Stomach smooth muscle (tissue), 2 donors: ENCODE data around the gene HMG20B.
A peak's percentile ranks its signal among the peaks of the same experiment; 100 is the strongest.

Source experiments
- H3K27ac ChIP-seq: one replicate; pipeline ENCODE4 v1.7.0; 2013; ENCODE audit warnings: mild to moderate bottlenecking, low read length, inconsistent platforms
- H3K27me3 ChIP-seq, 2 donors: one replicate each; pipeline ENCODE4 v1.7.0; 2013; ENCODE audit warnings: low read length in 2 of 2; ENCODE audit not compliant: insufficient read depth in 2 of 2, control insufficient read depth in 1 of 2
- H3K36me3 ChIP-seq, 2 donors: one replicate each; pipeline ENCODE4 v1.7.0; 2013; ENCODE audit warnings: low read length in 2 of 2; ENCODE audit not compliant: control insufficient read depth in 2 of 2, insufficient read depth in 2 of 2
- H3K4me1 ChIP-seq: one replicate; pipeline ENCODE4 v1.7.0; 2013; ENCODE audit warnings: low read length; ENCODE audit not compliant: control insufficient read depth, insufficient read depth
- H3K4me3 ChIP-seq, 2 donors: one replicate each; pipeline ENCODE4 v1.7.0; 2013; ENCODE audit warnings: low read length in 2 of 2
- H3K9ac ChIP-seq, 2 donors: one replicate each; pipeline ENCODE4 v1.7.0; 2013; ENCODE audit warnings: low read length in 2 of 2, mild to moderate bottlenecking in 1 of 2
- H3K9me3 ChIP-seq, 2 donors: one replicate each; pipeline ENCODE4 v1.7.0; 2013; ENCODE audit warnings: low read length in 2 of 2; ENCODE audit not compliant: control insufficient read depth in 2 of 2
- donor health status: healthy.
- donor health status: Pancreatic carcinoma.

Gene HMG20B

GRCh38 chr19:3626473-3627350 is 54.0 kb downstream of the HMG20B start, which contains the start of gene CACTIN:
CACTIN (minus strand) TSS chr19:3626790; CDS start chr19:3626762, 28 bp downstream.
- Histone ChIP-seq H3K27me3 (no peaks in the 10 kb centered on the region), H3K9ac (peak within 1 kb of the TSS; percentile 87 to 94), H3K36me3 (peaks cover 6 to 18% of the 10 kb centered on the region in 2 donors), H3K27ac (peak within 1 kb of the TSS; percentile 89), H3K9me3 (no peaks in the 10 kb centered on the region), H3K4me3 (peak within 1 kb of the TSS; percentile 90 to 98), H3K4me1 (peaks cover 30% of the 10 kb centered on the region)

GRCh38 chr19:3627351-3627723 is 54.6 kb downstream of the HMG20B start:
- Histone ChIP-seq H3K27ac (peak overlapping the region; percentile 89), H3K27me3 (no peaks in the 10 kb centered on the region), H3K9ac (no peak overlapping the region), H3K4me3 (peak overlapping the region; percentile 49 to 54), H3K36me3 (peaks cover 12 to 19% of the 10 kb centered on the region in 2 donors), H3K4me1 (peaks cover 30% of the 10 kb centered on the region), H3K9me3 (no peaks in the 10 kb centered on the region)
